A673 (cell line): ENCODE results near the gene RIMS4. TPM values are rescaled to one million over a fixed set of nuclear protein-coding genes. Genes with fewer than 3 reads are reported as not detected.

ENCODE experiments used
- BruUV-seq: library from RNA; stranded (reverse); fragments of 400-500 nt; replicated peaks from 2 replicates; lab custom pipeline; 2021; lab: Mats Ljungman, UMichigan
- CTCF ChIA-PET: fragments of 300-600 bp; sonication (Branson Sonifier 250); formaldehyde crosslinking; loops from one replicate; lab custom pipeline; 2022; ENCODE audit warnings: antibody characterized with exemption; lab: Charles Lee
- POLR2A ChIA-PET: fragments of 300-600 bp; sonication (Branson Sonifier 250); formaldehyde crosslinking; loops from one replicate; lab custom pipeline; 2022; ENCODE audit warnings: antibody characterized with exemption; ENCODE audit not compliant: low non-redundant PET; lab: Charles Lee
- DNase-seq: peaks from one replicate; pipeline ENCODE4 v3.0.0-alpha.2; 2015; ENCODE audit warnings: low spot score
- H3K27ac ChIP-seq: fragments of 200-600 bp; sonication (generic); 2 replicates; pipeline ENCODE4 v1.5.1; 2016; ENCODE audit warnings: mixed run types, low read depth, mild to moderate bottlenecking, mixed read lengths, antibody characterized with exemption, low read length; ENCODE audit not compliant: poor library complexity, severe bottlenecking
- H3K27me3 ChIP-seq: fragments of 200-600 bp; sonication (generic); replicated peaks from 2 replicates; pipeline ENCODE4 v1.6.1; 2017; ENCODE audit warnings: mixed run types, low read depth, mild to moderate bottlenecking, mixed read lengths, antibody characterized with exemption, low read length; ENCODE audit not compliant: insufficient read depth, poor library complexity
- H3K36me3 ChIP-seq: fragments of 200-600 bp; sonication (generic); 2 replicates; pipeline ENCODE4 v1.6.1; 2016; ENCODE audit warnings: mixed run types, mild to moderate bottlenecking, mixed read lengths, antibody characterized with exemption, low read length; ENCODE audit not compliant: insufficient read depth, poor library complexity, severe bottlenecking
- H3K4me1 ChIP-seq: fragments of 200-600 bp; sonication (generic); 2 replicates; pipeline ENCODE4 v1.6.1; 2017; ENCODE audit warnings: mixed run types, mild to moderate bottlenecking, mixed read lengths, antibody characterized with exemption, low read length; ENCODE audit not compliant: insufficient read depth, poor library complexity, severe bottlenecking
- H3K4me3 ChIP-seq: fragments of 200-600 bp; sonication (generic); 2 replicates; pipeline ENCODE4 v1.5.1; 2016; ENCODE audit warnings: low read depth, mixed run types, mild to moderate bottlenecking, mixed read lengths, low read length; ENCODE audit not compliant: poor library complexity, severe bottlenecking
- H3K9me3 ChIP-seq: fragments of 200-600 bp; sonication (generic); 2 replicates; pipeline ENCODE4 v1.6.1; 2016; ENCODE audit warnings: mixed run types, low read depth, mild to moderate bottlenecking, mixed read lengths, antibody characterized with exemption, low read length; ENCODE audit not compliant: poor library complexity, severe bottlenecking
- EZH2 ChIP-seq: fragments of 200-600 bp; sonication (generic); IDR thresholded peaks from 2 replicates; pipeline ENCODE4 v1.6.1; 2017; ENCODE audit warnings: borderline replicate concordance, low read depth, mild to moderate bottlenecking, mixed read lengths, antibody characterized with exemption, low read length; ENCODE audit not compliant: poor library complexity, severe bottlenecking
- intact Hi-C: fragments of 100-400 bp; cut with micrococcal nuclease; formaldehyde crosslinking; loops from one replicate; pipeline ENCODE4 v1.10.0; 2022; ENCODE audit not compliant: unreplicated experiment
- total RNA-seq: library from RNA; stranded (reverse); gene quantifications from 2 replicates; pipeline ENCODE4 v1.2.3, GENCODE V29; 2021
- TF ChIP-seq, protein P1 (sequence below): fragments of 300-800, 200-600 bp; sonication (generic); conservative IDR thresholded peaks from 2 replicates; pipeline ENCODE4 v1.5.1; 2017; ENCODE audit warnings: low read depth, mild to moderate bottlenecking, antibody characterized with exemption, low read length, moderate library complexity, mixed read lengths

Gene RIMS4
- total RNA-seq, 1 experiment from 2014 or later = 0.39 TPM

DNA sequence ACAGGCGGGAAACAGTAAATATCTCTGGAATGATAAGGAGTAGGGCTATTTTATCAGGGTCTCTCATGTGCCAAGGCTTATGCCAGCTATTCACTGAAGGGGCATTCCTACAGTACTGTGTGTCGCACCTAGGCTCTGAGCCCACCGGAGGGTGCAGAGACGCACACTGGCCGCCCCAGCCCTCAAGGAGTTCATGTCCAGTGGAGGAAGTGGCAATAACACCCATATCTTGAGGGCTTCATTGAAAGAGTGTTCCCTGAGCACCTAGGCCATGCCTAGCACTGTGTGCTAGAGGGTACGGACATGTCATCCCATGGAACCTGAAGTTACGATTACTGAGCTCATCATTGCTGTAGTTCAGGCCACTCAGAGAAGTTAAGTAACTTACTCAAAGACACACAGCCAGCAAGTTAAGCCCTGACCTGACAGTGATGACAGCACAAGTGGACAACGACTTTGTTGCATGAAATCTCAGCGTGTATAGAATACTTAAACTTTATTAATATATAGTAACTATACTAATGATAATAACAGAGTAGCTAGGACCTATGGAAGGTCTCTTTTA is 86.5 kb downstream of the RIMS4 start:
- no peaks in the 10 kb centered on the region for H3K9me3 ChIP-seq
- no peak overlapping the region for H3K4me3 ChIP-seq
- H3K27ac ChIP-seq = no peak overlapping the region
- H3K36me3 ChIP-seq = no peaks in the 10 kb centered on the region
- intact Hi-C loops = no loop called here
- peaks cover 27% of the 10 kb centered on the region for H3K4me1 ChIP-seq
- TF ChIP-seq, protein P1, sequence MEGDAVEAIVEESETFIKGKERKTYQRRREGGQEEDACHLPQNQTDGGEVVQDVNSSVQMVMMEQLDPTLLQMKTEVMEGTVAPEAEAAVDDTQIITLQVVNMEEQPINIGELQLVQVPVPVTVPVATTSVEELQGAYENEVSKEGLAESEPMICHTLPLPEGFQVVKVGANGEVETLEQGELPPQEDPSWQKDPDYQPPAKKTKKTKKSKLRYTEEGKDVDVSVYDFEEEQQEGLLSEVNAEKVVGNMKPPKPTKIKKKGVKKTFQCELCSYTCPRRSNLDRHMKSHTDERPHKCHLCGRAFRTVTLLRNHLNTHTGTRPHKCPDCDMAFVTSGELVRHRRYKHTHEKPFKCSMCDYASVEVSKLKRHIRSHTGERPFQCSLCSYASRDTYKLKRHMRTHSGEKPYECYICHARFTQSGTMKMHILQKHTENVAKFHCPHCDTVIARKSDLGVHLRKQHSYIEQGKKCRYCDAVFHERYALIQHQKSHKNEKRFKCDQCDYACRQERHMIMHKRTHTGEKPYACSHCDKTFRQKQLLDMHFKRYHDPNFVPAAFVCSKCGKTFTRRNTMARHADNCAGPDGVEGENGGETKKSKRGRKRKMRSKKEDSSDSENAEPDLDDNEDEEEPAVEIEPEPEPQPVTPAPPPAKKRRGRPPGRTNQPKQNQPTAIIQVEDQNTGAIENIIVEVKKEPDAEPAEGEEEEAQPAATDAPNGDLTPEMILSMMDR = no peak
- no peak for TF ChIP-seq EZH2
- ChIA-PET CTCF (no interaction called here), POLR2A (no interaction called here)
- DNase-seq = no peak
- no peaks in the 10 kb centered on the region for H3K27me3 ChIP-seq
- BruUV-seq = no TSS peak

DNA sequence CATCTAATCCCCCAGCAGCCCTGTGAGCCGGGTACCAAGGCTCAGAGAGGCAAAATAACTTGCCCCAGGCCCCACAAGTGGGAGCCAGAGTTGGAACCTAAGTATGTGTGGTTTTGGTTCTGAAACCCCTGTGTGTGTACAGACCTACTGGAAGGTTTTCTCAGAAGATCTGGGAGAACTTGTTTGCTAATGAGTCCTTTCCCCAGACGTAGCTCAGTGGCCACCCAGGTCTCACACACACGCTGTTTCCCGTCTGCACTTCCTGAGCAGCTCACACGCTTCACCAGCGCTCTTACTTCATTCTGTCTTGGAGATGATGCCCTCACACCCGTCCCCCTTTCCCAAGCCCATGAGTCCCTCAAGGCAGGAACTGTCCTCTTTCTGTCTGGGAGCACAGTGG is 87.0 kb downstream of the RIMS4 start:
- no peak for DNase-seq
- Histone ChIP-seq H3K27me3 (no peaks in the 10 kb centered on the region), H3K9me3 (no peaks in the 10 kb centered on the region), H3K4me3 (no peak overlapping the region), H3K4me1 (peaks cover 22% of the 10 kb centered on the region), H3K27ac (no peak overlapping the region), H3K36me3 (no peaks in the 10 kb centered on the region)
- intact Hi-C loops = no loop called here
- ChIA-PET POLR2A (no interaction called here), CTCF (no interaction called here)
- BruUV-seq = no TSS peak
- no peak for TF ChIP-seq EZH2
- TF ChIP-seq, protein P1 = no peak

DNA sequence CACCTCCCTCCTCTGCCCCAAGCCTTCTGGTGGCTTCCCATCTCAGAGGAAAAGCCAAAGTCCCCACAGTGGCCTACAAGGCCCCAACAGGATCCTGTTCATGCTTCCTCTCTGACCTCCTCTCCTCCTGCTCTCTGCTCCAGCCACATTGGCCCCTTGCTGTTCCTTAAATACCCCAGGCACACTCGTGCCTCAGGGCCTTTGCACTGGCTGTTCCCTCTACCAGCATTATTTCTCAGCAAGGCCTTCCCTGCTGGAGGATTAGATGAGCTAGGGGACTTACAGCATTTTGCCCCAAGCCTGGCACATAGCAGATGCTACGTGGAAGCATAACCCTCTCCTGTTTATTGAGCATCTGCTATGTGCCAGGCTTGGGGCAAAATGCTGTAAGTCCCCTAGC is 87.4 kb downstream of the RIMS4 start:
- Histone ChIP-seq H3K4me3 (no peak overlapping the region), H3K27me3 (no peaks in the 10 kb centered on the region), H3K27ac (no peak overlapping the region), H3K9me3 (no peaks in the 10 kb centered on the region), H3K4me1 (peaks cover 22% of the 10 kb centered on the region), H3K36me3 (no peaks in the 10 kb centered on the region)
- CTCF ChIA-PET = no interaction called here
- no peak for DNase-seq
- BruUV-seq = no TSS peak
- intact Hi-C loops = no loop called here
- TF ChIP-seq, protein P1 = no peak
- TF ChIP-seq EZH2 = no peak
- POLR2A ChIA-PET = no interaction called here
